MM.1S (cell line): ENCODE results near the gene TTC13.

ENCODE experiments used
- DNase-seq: peaks from one replicate; pipeline ENCODE4 v3.0.0-alpha.2; 2015
- H2AFZ ChIP-seq: fragments of 300-600 bp; sonication (generic); 2 replicates; pipeline ENCODE4 v1.6.0; 2016; ENCODE audit warnings: antibody characterized with exemption, low read length
- H3F3A ChIP-seq: fragments of 300-600 bp; sonication (generic); 2 replicates; pipeline ENCODE4 v1.6.1; 2016; ENCODE audit warnings: mild to moderate bottlenecking, antibody characterized with exemption, low read length, moderate library complexity, mixed read lengths; ENCODE audit not compliant: insufficient read depth
- H3K27ac ChIP-seq: fragments of 300-600 bp; sonication (generic); 2 replicates; pipeline ENCODE4 v1.5.1; 2016; ENCODE audit warnings: mild to moderate bottlenecking, low read length
- H3K27me3 ChIP-seq: fragments of 300-600 bp; sonication (generic); replicated peaks from 2 replicates; pipeline ENCODE4 v1.6.0; 2016; ENCODE audit warnings: low read length; ENCODE audit not compliant: insufficient read depth
- H3K36me3 ChIP-seq: fragments of 300-600 bp; sonication (generic); replicated peaks from 2 replicates; pipeline ENCODE4 v1.6.1; 2016; ENCODE audit warnings: mild to moderate bottlenecking, low read length, mixed read lengths; ENCODE audit not compliant: insufficient read depth
- H3K4me1 ChIP-seq: fragments of 300-600 bp; sonication (generic); 2 replicates; pipeline ENCODE4 v1.6.1; 2016; ENCODE audit warnings: low read length, mixed read lengths
- H3K4me2 ChIP-seq: fragments of 300-600 bp; sonication (generic); 2 replicates; pipeline ENCODE4 v1.6.0; 2016; ENCODE audit warnings: low read depth, low read length
- H3K4me3 ChIP-seq: fragments of 300-600 bp; sonication (generic); 2 replicates; pipeline ENCODE4 v1.5.1; 2016; ENCODE audit warnings: low read length, mixed read lengths
- H3K79me2 ChIP-seq: fragments of 300-600 bp; sonication (generic); 2 replicates; pipeline ENCODE4 v1.6.1; 2016; ENCODE audit warnings: mixed run types, low read length, mixed read lengths
- H3K9ac ChIP-seq: fragments of 300-600 bp; sonication (generic); 2 replicates; pipeline ENCODE4 v1.6.1; 2016; ENCODE audit warnings: low read length, mixed read lengths
- H3K9me2 ChIP-seq: fragments of 300-600 bp; sonication (generic); replicated peaks from 2 replicates; pipeline ENCODE4 v1.6.1; 2016; ENCODE audit warnings: mild to moderate bottlenecking, low read length, mixed read lengths; ENCODE audit not compliant: insufficient read depth
- H3K9me3 ChIP-seq: fragments of 300-600 bp; sonication (generic); replicated peaks from 2 replicates; pipeline ENCODE4 v1.6.1; 2016; ENCODE audit warnings: mild to moderate bottlenecking, low read length, mixed read lengths; ENCODE audit not compliant: insufficient read depth
- H4K20me1 ChIP-seq: fragments of 300-600 bp; sonication (generic); 2 replicates; pipeline ENCODE4 v1.6.1; 2016; ENCODE audit warnings: mild to moderate bottlenecking, low read length, moderate library complexity, mixed read lengths; ENCODE audit not compliant: insufficient read depth
- EZH2 ChIP-seq: fragments of 300-600 bp; sonication (generic); optimal IDR thresholded peaks from 2 replicates; pipeline ENCODE3; 2017; ENCODE audit warnings: low read depth, mild to moderate bottlenecking, antibody characterized with exemption, low read length, mixed read lengths
- EZH2phosphoT487 ChIP-seq: fragments of 300-600 bp; sonication (generic); IDR thresholded peaks from 2 replicates; pipeline ENCODE4 v1.6.1; 2018; ENCODE audit warnings: antibody characterized with exemption, low read length
- TF ChIP-seq, protein P1 (sequence below): fragments of 300-600 bp; sonication (generic); IDR thresholded peaks from 2 replicates; pipeline ENCODE4 v1.5.1; 2016; ENCODE audit warnings: antibody characterized with exemption, low read length, mixed read lengths

The TTC13 gene

DNA sequence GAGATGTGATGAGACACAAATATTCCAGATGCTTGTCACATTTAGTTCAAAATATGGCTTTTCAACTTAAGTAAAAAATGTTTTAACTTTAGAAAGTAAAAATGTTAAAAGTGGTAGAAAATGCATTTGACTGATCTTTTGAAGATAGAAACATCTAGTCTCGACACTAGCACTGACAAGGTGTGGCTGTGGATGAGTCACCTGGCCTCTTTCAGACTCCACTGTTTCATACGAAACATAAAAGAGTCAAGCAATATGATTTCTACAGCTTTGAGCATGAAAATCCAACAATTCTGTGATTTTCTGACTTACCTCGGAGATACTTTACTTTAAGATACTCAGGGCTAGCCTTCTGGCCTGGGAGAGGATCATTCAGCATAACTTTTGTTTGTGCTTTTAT is 47.7 kb downstream of the TTC13 start:
- no peak for DNase-seq
- TF ChIP-seq EZH2, result no peak
- TF ChIP-seq, protein P1, sequence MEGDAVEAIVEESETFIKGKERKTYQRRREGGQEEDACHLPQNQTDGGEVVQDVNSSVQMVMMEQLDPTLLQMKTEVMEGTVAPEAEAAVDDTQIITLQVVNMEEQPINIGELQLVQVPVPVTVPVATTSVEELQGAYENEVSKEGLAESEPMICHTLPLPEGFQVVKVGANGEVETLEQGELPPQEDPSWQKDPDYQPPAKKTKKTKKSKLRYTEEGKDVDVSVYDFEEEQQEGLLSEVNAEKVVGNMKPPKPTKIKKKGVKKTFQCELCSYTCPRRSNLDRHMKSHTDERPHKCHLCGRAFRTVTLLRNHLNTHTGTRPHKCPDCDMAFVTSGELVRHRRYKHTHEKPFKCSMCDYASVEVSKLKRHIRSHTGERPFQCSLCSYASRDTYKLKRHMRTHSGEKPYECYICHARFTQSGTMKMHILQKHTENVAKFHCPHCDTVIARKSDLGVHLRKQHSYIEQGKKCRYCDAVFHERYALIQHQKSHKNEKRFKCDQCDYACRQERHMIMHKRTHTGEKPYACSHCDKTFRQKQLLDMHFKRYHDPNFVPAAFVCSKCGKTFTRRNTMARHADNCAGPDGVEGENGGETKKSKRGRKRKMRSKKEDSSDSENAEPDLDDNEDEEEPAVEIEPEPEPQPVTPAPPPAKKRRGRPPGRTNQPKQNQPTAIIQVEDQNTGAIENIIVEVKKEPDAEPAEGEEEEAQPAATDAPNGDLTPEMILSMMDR, result no peak
- TF ChIP-seq EZH2phosphoT487, result no peak
- H3K27me3 ChIP-seq, result no peaks in the 10 kb centered on the region
- H3K9ac ChIP-seq, result no peak overlapping the region
- H3F3A ChIP-seq, result no peaks in the 10 kb centered on the region
- no peak overlapping the region for H3K4me3 ChIP-seq
- H3K4me2 ChIP-seq, result no peak overlapping the region
- no peaks in the 10 kb centered on the region for H4K20me1 ChIP-seq
- H3K9me2 ChIP-seq, result no peaks in the 10 kb centered on the region
- H3K4me1 ChIP-seq, result no peaks in the 10 kb centered on the region
- H3K27ac ChIP-seq, result no peak overlapping the region
- no peaks in the 10 kb centered on the region for H3K79me2 ChIP-seq
- no peaks in the 10 kb centered on the region for H3K9me3 ChIP-seq
- no peak overlapping the region for H2AFZ ChIP-seq
- H3K36me3 ChIP-seq, result no peaks in the 10 kb centered on the region; the same call in 1 of the 2 replicates

DNA sequence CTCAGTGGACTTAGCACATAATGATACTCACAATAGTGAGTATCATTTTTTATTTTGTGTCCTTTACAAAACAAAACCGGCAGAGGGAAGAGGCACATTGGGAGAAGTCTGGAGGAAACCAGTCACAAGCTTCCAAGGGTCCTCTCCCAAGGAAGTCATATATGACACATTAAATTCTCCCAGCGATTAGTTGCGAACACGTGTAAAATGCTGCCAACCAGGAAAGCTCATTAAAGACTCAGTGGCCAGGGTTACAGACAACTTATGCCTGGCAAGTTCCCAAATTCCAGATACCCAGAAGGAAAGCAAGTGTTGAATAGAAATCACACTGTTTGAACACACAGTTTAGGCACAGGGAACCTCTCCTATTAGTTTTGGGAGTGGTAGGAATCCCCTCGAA is 52.5 kb downstream of the TTC13 start:
- no peaks in the 10 kb centered on the region for H3K4me1 ChIP-seq
- H2AFZ ChIP-seq, result no peak overlapping the region
- no peaks in the 10 kb centered on the region; the same call in 1 of the 2 replicates for H3K36me3 ChIP-seq
- TF ChIP-seq EZH2 (no peak), EZH2phosphoT487 (no peak)
- TF ChIP-seq, protein P1, result no peak
- no peaks in the 10 kb centered on the region for H3K79me2 ChIP-seq
- no peak overlapping the region for H3K9ac ChIP-seq
- H4K20me1 ChIP-seq, result no peaks in the 10 kb centered on the region
- H3K4me3 ChIP-seq, result no peak overlapping the region
- DNase-seq, result no peak
- H3K27ac ChIP-seq, result no peak overlapping the region
- H3K9me3 ChIP-seq, result no peaks in the 10 kb centered on the region
- no peaks in the 10 kb centered on the region for H3F3A ChIP-seq
- H3K4me2 ChIP-seq, result no peak overlapping the region
- no peaks in the 10 kb centered on the region for H3K9me2 ChIP-seq
- H3K27me3 ChIP-seq, result no peaks in the 10 kb centered on the region

DNA sequence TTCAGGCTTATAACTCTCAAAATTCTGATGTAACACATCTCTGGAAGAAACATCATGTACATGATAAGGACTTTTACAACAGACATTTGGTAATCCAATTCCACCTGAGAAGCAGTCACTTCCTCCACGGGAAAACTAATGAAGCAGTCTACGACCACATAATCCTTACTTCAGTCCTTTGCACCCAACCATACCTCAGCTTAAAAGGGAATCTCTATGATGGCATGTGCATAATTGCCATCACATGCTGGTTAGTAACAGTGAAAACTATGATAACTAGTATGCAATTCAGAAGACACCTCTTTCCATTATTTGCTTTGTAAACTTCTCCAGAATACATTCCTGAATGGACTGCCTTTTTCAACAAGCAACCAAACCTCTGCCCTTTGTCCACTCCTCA is 53.1 kb downstream of the TTC13 start:
- Histone ChIP-seq H4K20me1 (no peaks in the 10 kb centered on the region), H3K27me3 (no peaks in the 10 kb centered on the region), H3K4me3 (no peak overlapping the region), H3F3A (no peaks in the 10 kb centered on the region), H3K4me2 (no peak overlapping the region), H3K36me3 (no peaks in the 10 kb centered on the region; the same call in 1 of the 2 replicates), H3K79me2 (no peaks in the 10 kb centered on the region), H2AFZ (no peak overlapping the region), H3K9me3 (no peaks in the 10 kb centered on the region), H3K9ac (no peak overlapping the region), H3K9me2 (no peaks in the 10 kb centered on the region), H3K4me1 (no peaks in the 10 kb centered on the region), H3K27ac (no peak overlapping the region)
- DNase-seq, result no peak
- TF ChIP-seq, protein P1, result no peak
- no peak for TF ChIP-seq EZH2
- no peak for TF ChIP-seq EZH2phosphoT487
